H9 (cell line): ENCODE results near the gene MARCHF3. TPM values are rescaled to one million over a fixed set of nuclear protein-coding genes. Genes with fewer than 3 reads are reported as not detected.

Source experiments
- DNase-seq: peaks from one replicate; pipeline ENCODE4 v3.0.0-alpha.2; 2017
- H2AFZ ChIP-seq: one replicate; pipeline ENCODE4 v1.6.1; 2013; ENCODE audit warnings: mild to moderate bottlenecking, low read length, control low read depth, moderate library complexity
- H2AK5ac ChIP-seq: 2 replicates; pipeline ENCODE4 v1.6.1; 2013; ENCODE audit warnings: low read length, control low read depth, mixed read lengths; ENCODE audit not compliant: insufficient read length
- H2BK120ac ChIP-seq: one replicate; pipeline ENCODE4 v1.6.1; 2013; ENCODE audit warnings: low read depth, mild to moderate bottlenecking, low read length, control low read depth, inconsistent platforms; ENCODE audit not compliant: poor library complexity, severe bottlenecking
- H2BK12ac ChIP-seq: 2 replicates; pipeline ENCODE4 v1.6.1; 2013; ENCODE audit warnings: low read length, control low read depth, mixed read lengths, low read depth; ENCODE audit not compliant: insufficient read length
- H2BK15ac ChIP-seq: 2 replicates; pipeline ENCODE4 v1.6.1; 2013; ENCODE audit warnings: low read depth, low read length, control low read depth
- H2BK20ac ChIP-seq: one replicate; pipeline ENCODE4 v1.6.1; 2013; ENCODE audit warnings: low read depth, mild to moderate bottlenecking, low read length, control low read depth, inconsistent platforms; ENCODE audit not compliant: poor library complexity, severe bottlenecking
- H2BK5ac ChIP-seq: 2 replicates; pipeline ENCODE4 v1.6.1; 2013; ENCODE audit warnings: low read length, control low read depth, mixed read lengths; ENCODE audit not compliant: insufficient read length
- H3K14ac ChIP-seq: 2 replicates; pipeline ENCODE4 v1.6.1; 2013; ENCODE audit warnings: low read length, control low read depth; ENCODE audit not compliant: insufficient read depth
- H3K18ac ChIP-seq: 2 replicates; pipeline ENCODE4 v1.6.1; 2013; ENCODE audit warnings: low read depth, mild to moderate bottlenecking, mixed read lengths, low read length, control low read depth; ENCODE audit not compliant: insufficient read length
- H3K23ac ChIP-seq: 2 replicates; pipeline ENCODE4 v1.6.1; 2013; ENCODE audit warnings: low read length, control low read depth, mixed read lengths, low read depth; ENCODE audit not compliant: insufficient read length
- H3K23me2 ChIP-seq: 2 replicates; pipeline ENCODE4 v1.6.1; 2013; ENCODE audit warnings: low read depth, mild to moderate bottlenecking, mixed read lengths, low read length, control low read depth; ENCODE audit not compliant: insufficient read length, poor library complexity, severe bottlenecking
- H3K27ac ChIP-seq: 2 replicates; pipeline ENCODE4 v1.5.1; 2013; ENCODE audit warnings: low read length, control low read depth, mixed read lengths, low read depth; ENCODE audit not compliant: insufficient read length
- H3K27me3 ChIP-seq: 2 replicates; pipeline ENCODE4 v1.6.1; 2013; ENCODE audit warnings: low read length, control low read depth, inconsistent platforms; ENCODE audit not compliant: insufficient read depth
- H3K4ac ChIP-seq: 2 replicates; pipeline ENCODE4 v1.6.1; 2013; ENCODE audit warnings: low read depth, mild to moderate bottlenecking, control low read depth, inconsistent platforms, low read length, moderate library complexity
- H3K4me1 ChIP-seq: 2 replicates; pipeline ENCODE4 v1.6.1; 2013; ENCODE audit warnings: low read length, control low read depth, inconsistent platforms; ENCODE audit not compliant: insufficient read depth
- H3K4me2 ChIP-seq: 2 replicates; pipeline ENCODE4 v1.6.1; 2013; ENCODE audit warnings: low read length, control low read depth, mixed read lengths; ENCODE audit not compliant: insufficient read length, insufficient read depth
- H3K56ac ChIP-seq: 2 replicates; pipeline ENCODE4 v1.6.1; 2013; ENCODE audit warnings: low read depth, mild to moderate bottlenecking, mixed read lengths, low read length, control low read depth; ENCODE audit not compliant: insufficient read length
- H3K79me1 ChIP-seq: 2 replicates; pipeline ENCODE4 v1.6.1; 2013; ENCODE audit warnings: low read depth, mild to moderate bottlenecking, moderate library complexity, low read length, control low read depth, inconsistent platforms; ENCODE audit not compliant: insufficient read depth, poor library complexity, severe bottlenecking
- H3K79me2 ChIP-seq: 2 replicates; pipeline ENCODE4 v1.6.1; 2013; ENCODE audit warnings: low read length, control low read depth, inconsistent platforms; ENCODE audit not compliant: insufficient read depth
- H3K9ac ChIP-seq: 2 replicates; pipeline ENCODE4 v1.6.1; 2013; ENCODE audit warnings: low read length, control low read depth, mixed read lengths; ENCODE audit not compliant: insufficient read length; ENCODE audit errors: extremely low read depth
- H3K9me3 ChIP-seq: one replicate; pipeline ENCODE4 v1.6.1; 2013; ENCODE audit warnings: low read depth, low read length, inconsistent platforms; ENCODE audit not compliant: control insufficient read depth
- H3T11ph ChIP-seq: one replicate; pipeline ENCODE4 v1.6.1; 2013; ENCODE audit warnings: mild to moderate bottlenecking, low read length, control low read depth, inconsistent platforms
- H4K20me1 ChIP-seq: one replicate; pipeline ENCODE4 v1.6.1; 2013; ENCODE audit not compliant: control insufficient read depth, insufficient read length, insufficient read depth
- H4K5ac ChIP-seq: 2 replicates; pipeline ENCODE4 v1.6.1; 2013; ENCODE audit warnings: low read depth, mild to moderate bottlenecking, mixed read lengths, low read length, control low read depth; ENCODE audit not compliant: insufficient read length
- H4K8ac ChIP-seq: replicated peaks from 2 replicates; pipeline ENCODE4 v1.6.1; 2013; ENCODE audit warnings: low read length, control low read depth, mixed read lengths, low read depth; ENCODE audit not compliant: insufficient read length
- H4K91ac ChIP-seq: 2 replicates; pipeline ENCODE4 v1.6.1; 2013; ENCODE audit warnings: low read depth, mild to moderate bottlenecking, moderate library complexity, mixed read lengths, low read length, control low read depth; ENCODE audit not compliant: insufficient read length
- H3K27ac Mint-ChIP-seq, 3 experiments: 2 replicates in 2 of 3; 3 replicates in 1 of 3; pipeline ENCODE4 v1.8.0; 2020 to 2021; ENCODE audit warnings: mixed read lengths in 3 of 3, mild to moderate bottlenecking in 1 of 3, moderate library complexity in 1 of 3
- H3K27me3 Mint-ChIP-seq: 2 replicates; pipeline ENCODE4 v1.8.0; 2021; ENCODE audit warnings: low read depth, mild to moderate bottlenecking, moderate library complexity, mixed read lengths
- H3K36me3 Mint-ChIP-seq, 3 experiments: 2 replicates in 2 of 3; 3 replicates in 1 of 3; pipeline ENCODE4 v1.8.0; 2020 to 2021; ENCODE audit warnings: low read depth in 3 of 3, mixed read lengths in 3 of 3; ENCODE audit not compliant: insufficient read depth in 1 of 3
- H3K4me1 Mint-ChIP-seq, 2 experiments: 2 replicates each; pipeline ENCODE4 v1.8.0; 2020; ENCODE audit warnings: mixed read lengths in 2 of 2
- H3K4me3 Mint-ChIP-seq, 2 experiments: 2 replicates in 1 of 2; 3 replicates in 1 of 2; pipeline ENCODE4 v1.8.0; 2020 to 2021; ENCODE audit warnings: mild to moderate bottlenecking in 2 of 2, mixed read lengths in 2 of 2, moderate library complexity in 1 of 2
- H3K9me3 Mint-ChIP-seq, 2 experiments: 2 replicates in 1 of 2; 3 replicates in 1 of 2; pipeline ENCODE4 v1.8.0; 2020; ENCODE audit warnings: mild to moderate bottlenecking in 2 of 2, mixed read lengths in 2 of 2, moderate library complexity in 1 of 2
- WGBS: extraction: QIAGEN DNeasy Blood & Tissue Kit; methylation state at CpG from one replicate; pipeline ENCODE4 v1.1.7; 2013; ENCODE audit warnings: missing lambda C conversion rate, low lambda C conversion rate, mixed read lengths; ENCODE audit not compliant: insufficient read length; ENCODE audit errors: extremely low coverage; 5-methylcytosine and 5-hydroxymethylcytosine counted together
- total RNA-seq: library from RNA; stranded (reverse); gene quantifications from 2 replicates; pipeline ENCODE4 v1.2.1, GENCODE V29; 2021
- TF ChIP-seq, protein P1 (sequence below): fragments of 200-600 bp; sonication (generic); conservative IDR thresholded peaks from 3 replicates; pipeline ENCODE4 v1.8.0; 2021; ENCODE audit warnings: antibody characterized with exemption, mild to moderate bottlenecking

The MARCHF3 gene
- total RNA-seq, 1 experiment from 2014 or later, result 17.7 TPM

DNA sequence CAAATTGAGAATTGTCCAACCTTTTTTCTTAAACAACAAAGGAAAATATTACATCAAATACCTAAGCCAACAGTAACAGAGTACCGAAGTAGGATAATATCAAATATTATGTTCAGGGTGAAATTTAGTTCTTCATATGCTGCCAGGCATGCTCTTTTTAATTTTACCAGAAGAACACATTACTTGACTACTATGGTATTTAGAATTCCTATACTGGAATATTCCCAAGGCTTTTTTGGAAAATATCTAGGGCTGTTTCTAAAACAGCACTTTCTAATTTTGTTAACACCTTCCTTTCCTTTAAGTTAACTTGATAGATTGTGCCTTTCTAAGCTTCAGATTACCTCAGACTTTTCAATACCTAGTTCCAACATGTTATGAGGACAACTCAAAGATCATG lies 48.7 kb downstream of the MARCHF3 start:
- Histone ChIP-seq H3K9ac (no peak overlapping the region), H2AFZ (no peak overlapping the region), H3K79me1 (no peaks in the 10 kb centered on the region), H2BK20ac (no peak overlapping the region), H3K4me2 (no peak overlapping the region), H3K23ac (no peak overlapping the region), H3T11ph (no peak overlapping the region), H4K5ac (no peak overlapping the region), H3K4ac (no peak overlapping the region), H2BK15ac (no peak overlapping the region), H3K18ac (no peak overlapping the region), H4K20me1 (no peaks in the 10 kb centered on the region), H2BK12ac (no peak overlapping the region), H3K79me2 (no peaks in the 10 kb centered on the region), H3K27ac (no peak overlapping the region), H4K91ac (no peak overlapping the region), H2AK5ac (no peak overlapping the region), H3K14ac (no peak overlapping the region), H2BK120ac (no peak overlapping the region), H3K9me3 (no peaks in the 10 kb centered on the region), H2BK5ac (no peak overlapping the region), H3K4me1 (no peaks in the 10 kb centered on the region), H3K56ac (no peak overlapping the region), H3K27me3 (no peaks in the 10 kb centered on the region), H3K23me2 (no peaks in the 10 kb centered on the region), H4K8ac (no peak overlapping the region)
- Mint-ChIP-seq H3K4me3 (no peak overlapping the region), H3K4me1 (peaks cover 11 to 13% of the 10 kb centered on the region in 2 experiments), H3K36me3 (no peaks in the 10 kb centered on the region), H3K9me3 (no peaks in the 10 kb centered on the region; a peak in 1 of 5 replicates), H3K27ac (peak overlapping the region in 1 of 3 experiments; percentile 25; a peak in 1 of 7 replicates), H3K27me3 (no peaks in the 10 kb centered on the region)
- TF ChIP-seq, protein P1, sequence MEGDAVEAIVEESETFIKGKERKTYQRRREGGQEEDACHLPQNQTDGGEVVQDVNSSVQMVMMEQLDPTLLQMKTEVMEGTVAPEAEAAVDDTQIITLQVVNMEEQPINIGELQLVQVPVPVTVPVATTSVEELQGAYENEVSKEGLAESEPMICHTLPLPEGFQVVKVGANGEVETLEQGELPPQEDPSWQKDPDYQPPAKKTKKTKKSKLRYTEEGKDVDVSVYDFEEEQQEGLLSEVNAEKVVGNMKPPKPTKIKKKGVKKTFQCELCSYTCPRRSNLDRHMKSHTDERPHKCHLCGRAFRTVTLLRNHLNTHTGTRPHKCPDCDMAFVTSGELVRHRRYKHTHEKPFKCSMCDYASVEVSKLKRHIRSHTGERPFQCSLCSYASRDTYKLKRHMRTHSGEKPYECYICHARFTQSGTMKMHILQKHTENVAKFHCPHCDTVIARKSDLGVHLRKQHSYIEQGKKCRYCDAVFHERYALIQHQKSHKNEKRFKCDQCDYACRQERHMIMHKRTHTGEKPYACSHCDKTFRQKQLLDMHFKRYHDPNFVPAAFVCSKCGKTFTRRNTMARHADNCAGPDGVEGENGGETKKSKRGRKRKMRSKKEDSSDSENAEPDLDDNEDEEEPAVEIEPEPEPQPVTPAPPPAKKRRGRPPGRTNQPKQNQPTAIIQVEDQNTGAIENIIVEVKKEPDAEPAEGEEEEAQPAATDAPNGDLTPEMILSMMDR, result no peak
- no peak for DNase-seq
- no CpG with 5 or more reads among the region's 1 CpG for WGBS
